Osteoblast (primary cell): ENCODE results near the gene ALDH1A2. TPM values are rescaled to one million over a fixed set of nuclear protein-coding genes. Genes with fewer than 3 reads are reported as not detected.

Experiments used
- DNase-seq: peaks from one replicate; pipeline ENCODE4 v3.0.0; 2011; ENCODE audit warnings: low spot score, mixed read lengths; ENCODE audit not compliant: insufficient read length; ENCODE audit errors: missing footprints
- H2AFZ ChIP-seq: 2 replicates; pipeline ENCODE4 v1.6.0; 2011; ENCODE audit warnings: mild to moderate bottlenecking, low read length
- H3K27ac ChIP-seq: 2 replicates; pipeline ENCODE4 v1.5.1; 2011; ENCODE audit warnings: mild to moderate bottlenecking, low read depth, low read length, moderate library complexity
- H3K27me3 ChIP-seq: 2 replicates; pipeline ENCODE4 v1.6.0; 2012; ENCODE audit warnings: mild to moderate bottlenecking, control low read depth, inconsistent platforms, low read length, moderate library complexity; ENCODE audit not compliant: insufficient read depth
- H3K36me3 ChIP-seq: 2 replicates; pipeline ENCODE4 v1.5.1; 2011; ENCODE audit warnings: mild to moderate bottlenecking, low read length, control low read depth, moderate library complexity; ENCODE audit not compliant: insufficient read depth
- H3K4me1 ChIP-seq: 2 replicates; pipeline ENCODE4 v1.5.1; 2011; ENCODE audit warnings: mild to moderate bottlenecking, low read length, control low read depth, moderate library complexity; ENCODE audit not compliant: insufficient read depth
- H3K4me2 ChIP-seq: 2 replicates; pipeline ENCODE4 v1.6.0; 2011; ENCODE audit warnings: mild to moderate bottlenecking, low read length; ENCODE audit not compliant: insufficient read depth
- H3K4me3 ChIP-seq: fragments of 200-600 bp; sonication (generic); 3 replicates; pipeline ENCODE4 v1.5.1; 2012; ENCODE audit warnings: mild to moderate bottlenecking, low read length, inconsistent platforms; ENCODE audit not compliant: insufficient read depth
- H3K79me2 ChIP-seq: 2 replicates; pipeline ENCODE4 v1.6.0; 2012; ENCODE audit warnings: mild to moderate bottlenecking, low read length, control low read depth, inconsistent platforms; ENCODE audit not compliant: insufficient read depth
- H3K9me3 ChIP-seq: 2 replicates; pipeline ENCODE4 v1.5.1; 2011; ENCODE audit warnings: low read depth, low read length, control low read depth
- H4K20me1 ChIP-seq: 2 replicates; pipeline ENCODE4 v1.6.0; 2012; ENCODE audit warnings: mild to moderate bottlenecking, low read length, control low read depth; ENCODE audit not compliant: insufficient read depth
- total RNA-seq: library from RNA; depleted of rRNA; stranded (reverse); fragments of >200 nt; gene quantifications from 2 replicates; pipeline ENCODE4 v1.2.3, GENCODE V29; 2012
- TF ChIP-seq, protein P1 (sequence below): IDR thresholded peaks from 2 replicates; pipeline ENCODE4 v1.5.1; 2011; ENCODE audit warnings: mild to moderate bottlenecking, low read depth, low read length, moderate library complexity; ENCODE audit errors: extremely low read depth

The ALDH1A2 gene
- total RNA-seq, 1 donor, result 1.1 TPM

GRCh38 chr15:57969996-57970395 is 95.5 kb downstream of the ALDH1A2 start:
- no peaks in the 10 kb centered on the region for H3K36me3 ChIP-seq
- no peak overlapping the region for H2AFZ ChIP-seq
- no peaks in the 10 kb centered on the region for H4K20me1 ChIP-seq
- no peaks in the 10 kb centered on the region for H3K79me2 ChIP-seq
- H3K27me3 ChIP-seq, result no peaks in the 10 kb centered on the region
- DNase-seq, result no peak
- H3K4me1 ChIP-seq, result no peaks in the 10 kb centered on the region
- no peak overlapping the region for H3K4me2 ChIP-seq
- H3K4me3 ChIP-seq, result no peak overlapping the region
- no peak overlapping the region for H3K27ac ChIP-seq
- TF ChIP-seq, protein P1, sequence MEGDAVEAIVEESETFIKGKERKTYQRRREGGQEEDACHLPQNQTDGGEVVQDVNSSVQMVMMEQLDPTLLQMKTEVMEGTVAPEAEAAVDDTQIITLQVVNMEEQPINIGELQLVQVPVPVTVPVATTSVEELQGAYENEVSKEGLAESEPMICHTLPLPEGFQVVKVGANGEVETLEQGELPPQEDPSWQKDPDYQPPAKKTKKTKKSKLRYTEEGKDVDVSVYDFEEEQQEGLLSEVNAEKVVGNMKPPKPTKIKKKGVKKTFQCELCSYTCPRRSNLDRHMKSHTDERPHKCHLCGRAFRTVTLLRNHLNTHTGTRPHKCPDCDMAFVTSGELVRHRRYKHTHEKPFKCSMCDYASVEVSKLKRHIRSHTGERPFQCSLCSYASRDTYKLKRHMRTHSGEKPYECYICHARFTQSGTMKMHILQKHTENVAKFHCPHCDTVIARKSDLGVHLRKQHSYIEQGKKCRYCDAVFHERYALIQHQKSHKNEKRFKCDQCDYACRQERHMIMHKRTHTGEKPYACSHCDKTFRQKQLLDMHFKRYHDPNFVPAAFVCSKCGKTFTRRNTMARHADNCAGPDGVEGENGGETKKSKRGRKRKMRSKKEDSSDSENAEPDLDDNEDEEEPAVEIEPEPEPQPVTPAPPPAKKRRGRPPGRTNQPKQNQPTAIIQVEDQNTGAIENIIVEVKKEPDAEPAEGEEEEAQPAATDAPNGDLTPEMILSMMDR, result no peak
- no peaks in the 10 kb centered on the region for H3K9me3 ChIP-seq

DNA sequence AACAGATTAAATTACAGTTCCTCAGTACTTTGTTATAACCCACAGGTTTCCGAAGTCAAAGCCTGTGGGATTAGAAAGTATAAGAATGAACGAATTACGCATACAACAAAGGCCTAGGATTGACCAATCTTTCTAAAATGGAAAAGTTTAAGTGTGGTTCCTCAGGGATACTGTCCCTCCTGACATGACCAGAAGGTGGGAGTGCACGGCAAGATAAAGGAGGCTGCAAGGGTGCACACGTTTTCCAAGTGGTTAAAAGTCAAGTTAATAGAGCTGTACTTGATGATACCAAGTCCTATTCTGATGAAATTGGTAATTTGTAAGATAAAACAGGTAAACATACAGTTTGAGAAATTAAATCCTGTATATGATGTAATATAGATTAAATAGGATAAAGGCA is 96.2 kb downstream of the ALDH1A2 start:
- DNase-seq, result no peak
- Histone ChIP-seq H3K4me2 (no peak overlapping the region), H3K9me3 (no peaks in the 10 kb centered on the region), H3K79me2 (no peaks in the 10 kb centered on the region), H2AFZ (no peak overlapping the region), H4K20me1 (no peaks in the 10 kb centered on the region), H3K4me1 (no peaks in the 10 kb centered on the region), H3K27me3 (no peaks in the 10 kb centered on the region), H3K36me3 (no peaks in the 10 kb centered on the region), H3K27ac (no peak overlapping the region), H3K4me3 (no peak overlapping the region)
- TF ChIP-seq, protein P1, result peak; percentile 11

- no peaks in the 10 kb centered on the region for H3K4me1 ChIP-seq
- H3K9me3 ChIP-seq, result no peaks in the 10 kb centered on the region
- H3K79me2 ChIP-seq, result no peaks in the 10 kb centered on the region
- DNase-seq, result no peak
- no peak overlapping the region for H3K4me2 ChIP-seq
- no peak overlapping the region for H2AFZ ChIP-seq
- no peaks in the 10 kb centered on the region for H3K36me3 ChIP-seq
- no peaks in the 10 kb centered on the region for H4K20me1 ChIP-seq
- TF ChIP-seq, protein P1, result no peak
- H3K4me3 ChIP-seq, result no peak overlapping the region
- H3K27me3 ChIP-seq, result no peaks in the 10 kb centered on the region
- H3K27ac ChIP-seq, result no peak overlapping the region
Observed at GRCh38 chr15:57962887-57963286, 102.6 kb downstream of the ALDH1A2 start.

- no peak for DNase-seq
- H3K4me2 ChIP-seq, result no peak overlapping the region
- no peak overlapping the region for H2AFZ ChIP-seq
- no peaks in the 10 kb centered on the region for H3K4me1 ChIP-seq
- no peaks in the 10 kb centered on the region for H3K36me3 ChIP-seq
- no peaks in the 10 kb centered on the region for H3K79me2 ChIP-seq
- no peaks in the 10 kb centered on the region for H4K20me1 ChIP-seq
- TF ChIP-seq, protein P1, result no peak
- H3K9me3 ChIP-seq, result no peaks in the 10 kb centered on the region
- no peak overlapping the region for H3K27ac ChIP-seq
- no peak overlapping the region for H3K4me3 ChIP-seq
- no peaks in the 10 kb centered on the region for H3K27me3 ChIP-seq
Observed at GRCh38 chr15:57961919-57962318, 103.6 kb downstream of the ALDH1A2 start.
